Measurements from ENCODE around the gene AGPAT1.
"Not testable (repeated sequence)": the region's sequence is repeated elsewhere in the genome, so short reads cannot be mapped to it uniquely, and the experiment has no call there.

Gene AGPAT1

GRCh38 chr6:32146687-32147086 is 29.2 kb downstream of the AGPAT1 start:
- no peak for DNase-seq

GRCh38 chr6:32146287-32146686 is 29.6 kb downstream of the AGPAT1 start:
- no peak for DNase-seq

- not testable (repeated sequence) for DNase-seq
These were observed 31.6 kb downstream of the AGPAT1 start for GRCh38 chr6:32144238-32144637.

- DNase-seq: no peak
These were observed 35.4 kb downstream of the AGPAT1 start for GRCh38 chr6:32140420-32141046.

- no peak for DNase-seq
These were observed 36.3 kb downstream of the AGPAT1 start for GRCh38 chr6:32139590-32139989.

- no peak for DNase-seq
These were observed 38.4 kb downstream of the AGPAT1 start for GRCh38 chr6:32137454-32137853.

GRCh38 chr6:32133786-32134185 is 42.1 kb downstream of the AGPAT1 start:
- no peak for DNase-seq

- no peak for DNase-seq
These were observed 43.8 kb downstream of the AGPAT1 start for GRCh38 chr6:32132110-32132509.

- DNase-seq: no peak
These were observed 44.4 kb downstream of the AGPAT1 start for GRCh38 chr6:32131439-32131948.

GRCh38 chr6:32129297-32130088 is 46.4 kb downstream of the AGPAT1 start:
- no peak for DNase-seq

- no peak for DNase-seq
These were observed 47.1 kb downstream of the AGPAT1 start for GRCh38 chr6:32128751-32129296.

- peak; percentile 97 for DNase-seq
These were observed 47.9 kb downstream of the AGPAT1 start, which contains the start of gene ATF6B for GRCh38 chr6:32127717-32128592. TSS of gene ATF6B (minus strand) at chr6:32128246. CDS start at chr6:32128207, 39 bp downstream.

GRCh38 chr6:32127409-32127716 is 48.5 kb downstream of the AGPAT1 start:
- DNase-seq: no peak

- DNase-seq: no peak
These were observed 49.0 kb downstream of the AGPAT1 start for GRCh38 chr6:32126880-32127279.

GRCh38 chr6:32123681-32124080 is 52.2 kb downstream of the AGPAT1 start:
- no peak for DNase-seq

- no peak for DNase-seq
These were observed 55.3 kb downstream of the AGPAT1 start for GRCh38 chr6:32120573-32121059.

GRCh38 chr6:32118782-32119628 is 56.9 kb downstream of the AGPAT1 start:
- DNase-seq: peak; percentile 56
